HG02852 (cell line): Measurements from ENCODE around the gene C4orf36.

Experiments
- ATAC-seq: cut with Tn5 transposase; IDR thresholded peaks from one replicate; pipeline ENCODE4 v1.9.1; 2021; ENCODE audit warnings: mild to moderate bottlenecking, moderate library complexity; ENCODE audit not compliant: unreplicated experiment

The C4orf36 gene

DNA sequence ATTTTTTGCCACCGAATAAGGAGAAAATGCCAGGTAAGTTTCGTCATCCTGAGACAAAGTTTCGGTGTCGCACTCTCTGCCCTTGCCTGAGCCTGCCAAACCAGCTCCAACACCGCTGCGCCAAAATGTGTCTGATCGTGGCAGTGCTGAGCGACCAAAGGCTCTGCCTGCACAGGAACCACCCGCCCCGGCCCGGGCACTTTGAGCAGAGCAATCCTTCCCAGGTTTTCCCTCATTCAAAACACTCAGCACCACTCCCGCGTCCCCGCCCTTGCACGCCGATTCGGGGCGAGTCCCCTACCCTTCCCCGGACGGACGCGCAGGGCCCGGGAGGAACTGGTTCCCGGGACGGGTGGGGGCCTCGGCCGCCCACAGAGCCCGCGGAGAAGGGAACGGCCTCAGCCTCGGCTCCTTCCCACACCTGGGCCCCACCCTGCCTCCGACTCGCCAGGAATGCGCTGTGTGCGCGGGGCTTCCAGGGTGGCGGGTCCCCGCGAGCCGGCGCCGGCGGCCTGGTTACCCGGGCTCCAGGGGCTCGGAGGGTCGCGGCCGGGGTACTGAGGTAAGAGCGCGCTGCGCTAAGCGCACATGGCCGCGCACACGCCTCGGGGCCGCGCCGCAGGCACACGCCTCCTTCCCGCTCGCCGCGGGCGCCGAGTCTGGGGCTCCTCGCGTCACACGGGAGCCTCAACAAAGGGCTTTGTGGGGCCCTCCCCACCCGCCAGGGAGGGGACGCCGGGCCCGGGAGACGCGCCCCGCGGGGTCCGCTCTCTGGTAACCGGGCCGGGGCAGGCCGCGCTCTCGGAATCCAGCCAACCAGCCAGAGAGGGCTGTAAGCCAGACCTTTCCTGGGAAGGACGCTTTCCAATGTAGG, at the start of gene C4orf36:
Gene C4orf36, minus strand, starts transcription at position 661 of the 874 bp plus-strand sequence. CDS start 902 bp downstream, outside the sequence.
- peak; percentile 60 for ATAC-seq

GRCh38 chr4:86940920-86941460, 48.8 kb upstream of the C4orf36 start:
- no peak for ATAC-seq

DNA sequence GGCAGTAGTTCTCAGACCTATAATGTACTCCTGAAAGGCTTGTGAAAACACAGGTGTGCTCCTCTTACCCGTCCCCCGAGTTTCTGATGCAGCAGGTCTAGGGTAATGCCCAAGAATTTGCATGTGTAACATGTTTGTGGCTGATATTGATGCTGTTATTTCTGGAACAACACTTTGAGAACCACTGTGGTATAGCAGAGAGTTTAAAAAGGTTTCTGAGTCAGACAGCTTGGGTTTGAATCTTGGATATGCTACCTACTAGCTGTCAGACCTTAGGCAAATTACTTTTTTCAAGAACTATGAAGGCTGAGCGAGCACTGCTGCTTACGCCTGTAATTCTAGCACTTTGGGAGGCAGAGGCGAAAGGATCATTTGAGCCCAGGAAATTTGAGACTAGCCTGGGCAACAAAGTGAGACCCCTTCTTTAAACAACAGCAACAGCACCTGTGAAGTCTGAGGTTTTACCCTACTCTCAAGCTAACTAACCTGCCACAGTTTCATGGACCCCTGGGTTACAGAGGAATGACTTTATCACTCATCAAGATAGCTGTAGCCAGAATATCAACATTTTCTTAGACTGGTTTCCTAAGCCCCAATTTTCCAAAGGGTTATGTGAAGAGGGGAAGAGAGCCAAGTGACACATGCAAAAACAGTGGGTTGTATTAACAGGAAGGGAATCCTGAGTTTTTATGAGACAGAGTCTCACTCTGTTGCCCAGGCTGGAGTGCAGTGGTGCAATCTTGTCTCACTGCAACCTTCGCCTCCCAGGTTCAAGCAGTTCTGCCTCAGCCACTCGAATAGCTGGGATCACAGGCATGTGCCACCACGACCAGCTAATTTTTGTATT, 47.7 kb upstream of the C4orf36 start:
- peak; percentile 54 for ATAC-seq

GRCh38 chr4:86938771-86939520, 46.7 kb upstream of the C4orf36 start:
- no peak for ATAC-seq

DNA sequence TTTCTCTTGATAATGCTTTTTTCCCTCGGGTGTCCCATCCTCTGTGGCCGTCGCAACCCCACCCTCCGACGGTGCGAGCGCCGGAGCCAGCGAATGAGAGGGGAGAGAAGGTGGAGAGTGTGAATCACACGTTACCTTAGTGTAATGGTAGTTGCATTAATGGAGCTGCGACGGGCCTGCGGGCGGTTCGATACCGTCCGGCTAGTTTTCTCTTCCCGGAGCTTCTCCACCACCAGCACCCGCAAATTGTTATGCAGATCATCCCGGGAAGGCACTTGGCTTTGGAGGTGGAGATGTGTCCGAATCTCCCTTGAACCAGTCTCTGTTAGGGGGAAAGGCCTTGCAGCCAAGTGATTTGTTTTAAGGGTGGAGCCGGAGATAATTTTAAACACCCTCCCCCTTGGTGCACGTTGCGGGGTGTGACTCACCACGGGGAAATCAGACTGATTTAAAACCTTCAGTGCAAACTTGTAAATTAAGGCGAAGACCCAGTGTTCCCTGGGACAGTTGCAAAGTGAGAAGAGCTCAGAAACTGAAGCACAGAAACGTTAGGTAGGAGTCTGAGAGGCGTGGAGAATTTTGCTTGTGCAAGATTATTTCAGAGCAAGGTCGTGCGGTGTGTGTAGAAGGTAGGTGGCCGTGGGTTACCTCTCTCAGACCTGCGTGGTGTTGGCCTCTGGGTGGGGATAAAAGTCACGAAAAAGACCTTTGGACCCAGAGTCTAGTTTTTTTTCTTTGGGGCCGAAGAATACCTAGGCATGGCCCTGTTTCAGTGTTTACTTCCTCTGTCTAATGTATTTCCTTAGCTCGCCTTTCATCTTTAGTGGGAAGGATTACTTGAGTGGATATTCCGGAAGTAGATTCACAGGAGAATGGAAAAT, 43.9 kb upstream of the C4orf36 start:
- peak; percentile 32 for ATAC-seq

DNA sequence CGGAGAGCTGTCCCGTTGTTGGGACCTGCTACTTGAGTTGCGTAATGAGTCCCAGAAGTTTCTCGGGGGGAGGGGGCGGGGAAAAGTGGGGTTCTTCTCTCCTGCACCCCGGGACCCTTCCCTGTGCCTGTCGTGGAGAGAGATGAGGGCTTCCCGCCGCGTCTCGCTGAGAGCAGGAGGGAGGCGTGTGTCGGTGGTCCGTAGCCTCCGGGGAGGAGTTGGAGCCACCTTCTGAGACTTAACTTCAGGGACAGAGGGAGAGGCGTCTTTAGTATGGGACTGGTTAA, 43.3 kb upstream of the C4orf36 start:
- no peak for ATAC-seq

DNA sequence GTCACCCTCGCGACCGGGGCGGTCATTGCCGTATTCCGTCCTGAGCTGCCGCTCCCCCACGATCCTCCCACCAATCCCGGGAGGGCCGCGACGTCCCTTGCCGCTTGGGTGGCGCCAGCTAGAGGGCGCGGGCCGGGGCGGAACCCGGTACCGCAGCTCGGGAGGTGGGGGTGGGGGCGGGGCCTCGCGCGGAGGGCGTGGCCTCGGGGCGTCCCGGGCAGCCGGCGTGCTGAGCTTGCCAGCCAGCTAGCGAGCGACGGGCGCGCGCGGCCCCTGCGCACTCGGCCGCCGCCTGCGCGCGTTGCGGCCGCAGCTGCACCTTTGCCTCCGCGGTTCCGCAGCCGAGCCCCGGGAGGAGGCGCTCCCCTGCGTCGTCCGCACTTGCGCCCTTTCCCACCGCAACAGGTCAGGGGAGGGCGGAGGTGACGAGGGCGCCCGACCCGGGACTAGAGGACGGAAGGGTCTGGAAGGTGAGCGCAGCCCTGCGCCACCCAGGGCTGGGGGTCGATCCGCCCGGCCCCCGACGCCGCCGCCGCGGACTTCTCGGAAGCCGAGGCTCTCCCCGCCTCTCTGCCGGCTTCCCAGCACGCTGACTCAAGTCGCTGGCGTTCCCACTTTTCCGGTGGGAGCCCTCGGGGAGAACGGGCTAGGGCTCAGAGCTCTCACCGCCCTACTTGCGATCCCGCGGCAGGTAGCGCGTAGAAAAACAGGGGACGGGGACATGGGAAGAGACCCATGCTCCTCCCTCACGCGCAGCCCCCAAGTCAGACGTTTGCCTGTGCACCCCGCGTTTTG, 42.7 kb upstream of the C4orf36 start, which contains the start of gene AFF1:
Gene AFF1, plus strand, starts transcription at position 241 of the 795 bp plus-strand sequence. CDS start 13,523 bp downstream, outside the sequence.
- ATAC-seq: peak; percentile 44

- ATAC-seq: no peak
These were observed 42.0 kb upstream of the C4orf36 start for GRCh38 chr4:86934147-86934770.

- no peak for ATAC-seq
These were observed 36.4 kb upstream of the C4orf36 start for GRCh38 chr4:86928400-86929255.

GRCh38 chr4:86927843-86928395, 35.7 kb upstream of the C4orf36 start:
- no peak for ATAC-seq

- no peak for ATAC-seq
These were observed 34.3 kb upstream of the C4orf36 start for GRCh38 chr4:86926435-86927086.

DNA sequence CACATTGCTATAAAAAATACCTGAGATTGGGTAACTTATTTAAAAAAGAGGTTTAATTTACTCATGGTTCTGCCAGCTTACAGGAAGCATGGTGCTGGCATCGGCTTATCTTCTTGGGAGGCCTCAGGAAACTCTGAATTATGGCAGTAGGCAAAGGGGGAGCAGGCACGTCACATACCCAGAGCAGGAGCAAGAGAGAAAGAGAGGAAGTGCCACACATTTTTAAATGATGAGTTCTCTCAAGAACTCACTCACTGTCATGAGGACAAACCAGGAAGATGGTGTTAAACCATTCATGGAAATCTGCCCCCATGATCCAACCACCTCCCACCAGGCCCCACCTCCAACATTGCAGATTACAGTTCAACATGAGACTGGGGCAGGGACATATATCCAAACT, 32.6 kb upstream of the C4orf36 start:
- no peak for ATAC-seq

DNA sequence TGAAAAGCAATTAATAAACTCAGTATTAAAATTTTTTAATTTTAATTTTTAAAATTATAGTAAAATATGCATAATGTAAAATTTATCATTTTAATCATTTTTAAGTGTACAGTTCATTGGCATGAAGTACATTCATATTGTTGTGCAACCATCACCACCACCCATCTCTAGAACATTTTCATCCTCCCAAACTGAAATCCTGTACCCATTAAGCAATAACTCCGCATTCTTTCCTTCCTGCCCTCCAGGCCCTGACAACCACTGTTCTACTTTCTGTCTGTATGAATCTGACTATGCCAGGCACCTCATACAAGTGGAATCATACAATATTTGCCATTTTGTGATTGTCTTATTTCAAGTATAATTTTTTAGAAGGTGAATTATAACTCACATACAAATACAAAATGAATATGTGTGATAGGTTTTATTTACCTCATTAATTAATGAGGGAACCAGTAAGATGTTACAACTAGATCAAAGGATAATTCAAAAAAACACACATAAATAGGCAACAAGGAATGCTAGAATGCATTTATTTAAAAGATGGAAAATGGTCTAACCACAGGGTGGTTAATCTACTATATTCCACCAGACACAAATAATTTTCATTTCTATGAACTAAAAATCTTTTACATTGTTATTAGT, 29.5 kb upstream of the C4orf36 start:
- no peak for ATAC-seq

DNA sequence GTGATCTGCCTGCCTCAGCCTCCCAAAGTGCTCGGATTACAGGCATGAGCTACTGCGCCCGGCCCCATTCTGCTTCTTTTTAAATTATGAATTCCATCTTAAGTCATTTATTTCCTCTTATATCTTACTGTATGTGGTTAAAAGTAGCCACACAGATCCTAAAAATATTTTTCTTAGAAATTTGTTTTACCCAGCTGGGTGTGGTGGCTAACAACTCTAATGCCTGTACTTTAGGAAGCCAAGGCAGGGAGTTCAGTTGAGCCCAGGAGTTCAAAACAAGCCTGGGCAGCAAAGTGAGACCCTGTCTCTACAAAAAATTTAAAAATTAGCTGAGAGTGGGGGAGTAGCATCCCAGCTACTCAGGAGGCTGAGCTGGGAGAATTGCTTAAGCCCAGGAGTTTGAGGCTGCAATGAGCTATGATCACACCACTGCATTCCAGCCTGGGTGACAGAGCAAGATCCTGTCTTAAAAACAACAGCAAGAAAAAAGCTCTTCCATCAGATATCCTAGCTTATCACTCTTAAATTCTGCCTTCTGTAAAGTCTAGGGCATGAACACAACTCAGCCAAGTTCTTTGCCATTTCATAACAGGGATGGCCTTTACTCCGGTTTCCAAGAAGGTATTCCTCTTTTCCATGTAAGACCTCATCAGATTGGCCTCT, 27.5 kb upstream of the C4orf36 start:
- no peak for ATAC-seq

DNA sequence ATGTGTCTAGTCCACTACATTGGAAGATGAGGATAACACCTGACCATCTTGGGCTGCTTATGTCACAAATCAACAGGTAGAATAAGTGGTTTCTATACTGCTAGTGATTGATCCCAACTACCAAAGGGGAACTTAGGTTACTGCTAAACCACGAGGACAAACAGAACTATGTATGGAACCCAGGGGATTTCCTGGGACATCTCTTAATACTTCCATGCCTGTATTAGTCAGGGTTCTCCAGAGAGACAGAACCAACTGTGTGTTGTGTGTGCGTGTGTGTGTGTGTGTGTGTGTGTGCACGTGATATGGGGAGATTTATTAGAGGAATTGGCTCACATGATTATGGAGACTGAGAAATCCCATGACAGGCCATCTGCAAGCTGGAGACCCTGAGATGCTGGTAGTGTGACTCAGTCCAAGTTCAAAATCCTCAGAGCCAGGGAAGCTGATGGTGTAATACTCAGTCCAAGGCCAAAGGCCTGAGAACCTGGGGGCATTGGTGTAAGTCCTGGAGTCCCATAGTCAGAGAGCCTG, 26.4 kb upstream of the C4orf36 start:
- no peak for ATAC-seq
